Upper lobe of left lung (tissue), 6 donors: Measurements from ENCODE around the gene TRPM2. TPM values are rescaled to one million over a fixed set of nuclear protein-coding genes. Genes with fewer than 3 reads are reported as not detected.

ENCODE experiments used
- ATAC-seq, 2 donors: fragments of 200-7000 bp; cut with Tn5 transposase; one replicate each; pipeline ENCODE4 v1.9.1; 2022; ENCODE audit warnings: mild to moderate bottlenecking in 2 of 2, moderate library complexity in 2 of 2; ENCODE audit not compliant: low FRiP score in 2 of 2
- DNase-seq, 2 donors: peaks; one replicate each; pipeline ENCODE4 v3.0.0-alpha.2; 2019 to 2020
- H3K27ac ChIP-seq, 4 donors: fragments of 200-600 bp; sonication (generic); one replicate each; pipeline ENCODE4 v1.5.1; 2016 to 2019
- H3K27me3 ChIP-seq, 4 donors: fragments of 200-600 bp; sonication (generic); one replicate each; pipeline ENCODE4 v1.5.1; 2017 to 2019
- H3K36me3 ChIP-seq, 4 donors: fragments of 200-600 bp; sonication (generic); one replicate each; pipeline ENCODE4 v1.5.1; 2016 to 2019
- H3K4me1 ChIP-seq, 4 donors: fragments of 200-600 bp; sonication (generic); one replicate each; pipeline ENCODE4 v1.5.1; 2018 to 2019
- H3K4me3 ChIP-seq, 4 donors: fragments of 200-600 bp; sonication (generic); one replicate each; pipeline ENCODE4 v1.5.1; 2017 to 2019; ENCODE audit warnings: mild to moderate bottlenecking in 2 of 4, moderate library complexity in 1 of 4
- H3K9me3 ChIP-seq, 4 donors: fragments of 200-600 bp; sonication (generic); one replicate each; pipeline ENCODE4 v1.5.1; 2018 to 2019
- EP300 ChIP-seq, 4 donors: sonication (generic); formaldehyde crosslinking; IDR thresholded peaks; one replicate each; pipeline ENCODE4 v1.5.1; 2017; ENCODE audit warnings: antibody characterized with exemption in 4 of 4, control low read depth in 2 of 4
- POLR2A ChIP-seq, 4 donors: fragments of 450-650 bp; IDR thresholded peaks; one replicate each; pipeline ENCODE4 v1.5.1; 2016 to 2017; ENCODE audit warnings: antibody characterized with exemption in 4 of 4, mild to moderate bottlenecking in 2 of 4
- POLR2AphosphoS5 ChIP-seq, 2 donors: sonication (generic); formaldehyde crosslinking; IDR thresholded peaks; one replicate each; pipeline ENCODE4 v1.5.1; 2017; ENCODE audit warnings: antibody characterized with exemption in 2 of 2
- WGBS, 2 donors: methylation state at CpG; one replicate each; pipeline ENCODE4 v1.1.5; 2017 to 2018; 5-methylcytosine and 5-hydroxymethylcytosine counted together
- total RNA-seq, 6 donors: library from RNA; depleted of rRNA in 4 of 6; stranded (reverse); fragments of >200 nt in 4 of 6; gene quantifications; one replicate each; pipeline versions ENCODE4 v1.1.0 to v1.2.1, GENCODE V29; 2016 to 2021
- TF ChIP-seq, protein P1 (sequence below), 6 experiments: fragments of 450-650 bp in 4 of 6; fragments of 200-600 bp in 2 of 6; sonication (generic) in 2 of 6; IDR thresholded peaks; one replicate each; pipeline ENCODE4 v1.5.1; 2016 to 2019; ENCODE audit warnings: antibody characterized with exemption in 6 of 6
- donor health status: DM: no; HTN: no; CAD: no; lungs with moderate emphysema.
- donor health status: DM: no; HTN: yes; CAD: no; lungs with severe emphysema.

Gene TRPM2
- total RNA-seq, 6 donors from 2014 or later, result 2.2 to 37.7 (median 12.7) TPM

DNA sequence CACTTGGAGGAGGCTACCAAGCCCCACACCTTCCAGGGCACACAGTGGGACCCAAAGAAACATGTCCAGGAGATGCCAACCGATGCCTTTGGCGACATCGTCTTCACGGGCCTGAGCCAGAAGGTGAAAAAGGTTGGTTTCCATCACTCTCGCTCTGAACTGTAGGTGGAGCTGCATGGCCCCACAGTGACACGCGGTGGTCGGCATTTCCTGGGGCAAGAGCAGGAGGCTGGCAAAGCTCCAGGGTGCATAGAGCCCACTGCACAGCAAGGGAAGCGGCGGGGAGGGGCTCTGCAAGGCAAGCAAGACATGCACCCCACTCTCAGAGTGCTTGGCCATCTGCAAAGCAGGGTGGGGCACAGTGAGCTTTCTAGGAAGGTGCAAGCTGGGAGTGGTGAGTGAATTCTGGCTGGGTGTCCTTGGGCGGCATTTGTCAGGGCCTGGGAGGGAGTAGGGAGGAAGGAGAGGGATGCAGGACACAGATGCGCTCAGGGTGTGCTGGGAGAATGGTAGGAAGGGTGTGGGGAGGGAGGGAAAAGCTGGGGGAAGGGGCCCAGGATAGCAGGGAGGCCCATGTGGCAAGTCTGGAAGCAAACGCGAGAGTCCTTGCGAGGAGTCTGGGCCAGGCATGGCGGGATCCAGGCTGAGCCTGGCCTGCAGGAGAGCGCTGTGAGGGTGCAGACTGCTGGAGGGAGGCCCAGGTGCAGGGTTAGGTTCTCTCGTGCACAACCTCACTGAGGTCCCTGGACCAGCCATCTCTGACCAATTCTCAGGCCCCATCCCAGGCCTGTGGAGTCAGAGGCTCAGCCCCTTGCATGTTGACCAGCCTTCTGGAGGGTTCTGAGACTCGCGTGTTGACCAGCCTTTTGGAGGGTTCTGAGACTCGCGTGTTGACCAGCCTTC is 11.0 kb downstream of the TRPM2 start:
- no peaks in the 10 kb centered on the region for H3K36me3 ChIP-seq
- H3K27me3 ChIP-seq, result peaks cover 0 to 4% (median 0%) of the 10 kb centered on the region in 4 donors
- DNase-seq (no peak), ATAC-seq (no peak)
- no peak for TF ChIP-seq POLR2A (IDR thresholded peaks at IDR 0.05)
- TF ChIP-seq, protein P1, sequence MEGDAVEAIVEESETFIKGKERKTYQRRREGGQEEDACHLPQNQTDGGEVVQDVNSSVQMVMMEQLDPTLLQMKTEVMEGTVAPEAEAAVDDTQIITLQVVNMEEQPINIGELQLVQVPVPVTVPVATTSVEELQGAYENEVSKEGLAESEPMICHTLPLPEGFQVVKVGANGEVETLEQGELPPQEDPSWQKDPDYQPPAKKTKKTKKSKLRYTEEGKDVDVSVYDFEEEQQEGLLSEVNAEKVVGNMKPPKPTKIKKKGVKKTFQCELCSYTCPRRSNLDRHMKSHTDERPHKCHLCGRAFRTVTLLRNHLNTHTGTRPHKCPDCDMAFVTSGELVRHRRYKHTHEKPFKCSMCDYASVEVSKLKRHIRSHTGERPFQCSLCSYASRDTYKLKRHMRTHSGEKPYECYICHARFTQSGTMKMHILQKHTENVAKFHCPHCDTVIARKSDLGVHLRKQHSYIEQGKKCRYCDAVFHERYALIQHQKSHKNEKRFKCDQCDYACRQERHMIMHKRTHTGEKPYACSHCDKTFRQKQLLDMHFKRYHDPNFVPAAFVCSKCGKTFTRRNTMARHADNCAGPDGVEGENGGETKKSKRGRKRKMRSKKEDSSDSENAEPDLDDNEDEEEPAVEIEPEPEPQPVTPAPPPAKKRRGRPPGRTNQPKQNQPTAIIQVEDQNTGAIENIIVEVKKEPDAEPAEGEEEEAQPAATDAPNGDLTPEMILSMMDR (IDR thresholded peaks at IDR 0.05), result no peak
- TF ChIP-seq POLR2AphosphoS5 (IDR thresholded peaks at IDR 0.05), result no peak
- TF ChIP-seq EP300 (IDR thresholded peaks at IDR 0.05), result no peak
- peaks cover 0 to 5% (median 0%) of the 10 kb centered on the region in 4 donors for H3K9me3 ChIP-seq
- WGBS, 2 donors, result 83 to 84% methylated on average over 20 to 22 of the region's 22 CpGs
- no peak overlapping the region for H3K4me3 ChIP-seq
- H3K27ac ChIP-seq, result no peak overlapping the region
- no peaks in the 10 kb centered on the region for H3K4me1 ChIP-seq

DNA sequence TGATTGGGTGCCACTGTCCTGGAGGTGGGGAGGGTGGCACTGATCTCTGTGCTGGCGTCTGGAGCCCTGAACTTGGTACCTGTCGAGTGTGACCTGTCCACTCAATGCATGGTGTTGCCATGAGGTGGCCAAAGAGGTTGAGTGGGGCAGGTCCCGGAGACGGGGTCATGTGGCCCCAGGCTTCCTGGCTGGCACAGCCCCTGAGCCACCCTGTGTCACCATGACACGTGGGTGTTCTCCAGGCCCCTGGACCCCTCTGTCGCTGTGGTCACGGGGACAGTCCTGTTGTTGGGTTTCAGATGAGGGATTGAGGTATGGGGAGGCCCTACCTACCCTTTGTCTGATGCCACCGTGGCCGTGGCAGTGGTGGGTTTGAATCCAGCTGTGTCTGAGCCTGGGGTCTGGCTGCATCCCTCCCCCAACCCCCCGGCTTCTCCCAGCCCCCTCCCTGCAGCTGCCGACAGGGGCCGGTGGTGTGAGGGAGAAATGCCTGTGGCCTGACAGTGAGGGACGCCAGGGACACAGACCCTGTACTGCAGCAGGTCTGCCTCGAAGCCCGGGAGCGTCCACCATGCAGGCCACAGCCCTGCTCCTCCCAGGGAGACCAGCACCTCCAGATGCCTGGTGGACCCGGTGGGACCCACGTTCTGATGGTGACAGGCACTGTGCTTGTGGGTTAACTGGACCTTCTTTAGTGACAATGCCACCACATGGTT is 12.0 kb downstream of the TRPM2 start:
- Histone ChIP-seq H3K9me3 (peaks cover 0 to 5% (median 0%) of the 10 kb centered on the region in 4 donors), H3K36me3 (no peaks in the 10 kb centered on the region), H3K4me3 (no peak overlapping the region), H3K4me1 (peaks cover 0 to 7% (median 5%) of the 10 kb centered on the region in 4 donors), H3K27ac (no peak overlapping the region), H3K27me3 (peaks cover 0 to 4% (median 0%) of the 10 kb centered on the region in 4 donors)
- WGBS, 2 donors, result 86 to 87% methylated on average over 5 to 17 of the region's 18 CpGs
- DNase-seq (peak in 1 of 2 donors; percentile 43), ATAC-seq (no peak)
- TF ChIP-seq, protein P1 (IDR thresholded peaks at IDR 0.05), result no peak
- TF ChIP-seq POLR2AphosphoS5 (IDR thresholded peaks at IDR 0.05) (no peak), EP300 (IDR thresholded peaks at IDR 0.05) (no peak), POLR2A (IDR thresholded peaks at IDR 0.05) (no peak)

DNA sequence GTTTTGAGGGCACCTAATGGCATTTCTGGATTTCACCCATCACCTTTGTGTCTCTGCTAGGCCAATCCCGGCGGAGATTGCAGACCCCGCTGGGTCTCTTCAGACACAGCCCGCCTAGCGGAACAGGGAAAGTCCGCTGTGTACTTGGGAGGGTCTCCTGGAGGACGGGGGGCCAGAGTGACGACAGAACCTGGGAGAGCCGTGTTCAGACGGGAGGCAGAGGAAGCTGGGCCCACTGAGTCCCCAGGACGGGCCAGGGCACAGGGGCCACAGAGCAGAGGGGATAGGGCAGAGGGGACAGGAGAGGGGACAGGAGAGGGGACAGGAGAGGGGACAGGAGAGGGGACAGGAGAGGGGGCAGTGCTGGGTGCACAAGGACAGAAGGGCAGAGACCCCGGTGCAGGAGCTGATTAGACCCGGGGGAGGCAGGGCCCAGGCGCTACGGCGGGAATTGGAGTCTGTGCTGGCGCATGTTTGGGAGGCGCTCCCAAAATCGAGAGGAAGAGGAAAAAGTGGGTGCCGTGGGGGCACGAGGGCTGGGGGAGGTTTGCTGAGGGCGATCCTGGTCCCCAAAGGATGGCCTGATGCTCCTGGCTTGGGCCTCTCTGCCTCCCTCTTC is 12.7 kb downstream of the TRPM2 start:
- Histone ChIP-seq H3K9me3 (peaks cover 0 to 5% (median 0%) of the 10 kb centered on the region in 4 donors), H3K4me1 (peaks cover 0 to 9% (median 5%) of the 10 kb centered on the region in 4 donors), H3K27ac (no peak overlapping the region), H3K4me3 (no peak overlapping the region), H3K36me3 (no peaks in the 10 kb centered on the region), H3K27me3 (peaks cover 0 to 4% (median 0%) of the 10 kb centered on the region in 4 donors)
- WGBS, 2 donors, result 88 to 93% methylated on average over 22 of the region's 22 CpGs
- DNase-seq (no peak), ATAC-seq (no peak)
- TF ChIP-seq POLR2A (IDR thresholded peaks at IDR 0.05) (no peak), EP300 (IDR thresholded peaks at IDR 0.05) (no peak), POLR2AphosphoS5 (IDR thresholded peaks at IDR 0.05) (no peak)
- TF ChIP-seq, protein P1 (IDR thresholded peaks at IDR 0.05), result no peak

DNA sequence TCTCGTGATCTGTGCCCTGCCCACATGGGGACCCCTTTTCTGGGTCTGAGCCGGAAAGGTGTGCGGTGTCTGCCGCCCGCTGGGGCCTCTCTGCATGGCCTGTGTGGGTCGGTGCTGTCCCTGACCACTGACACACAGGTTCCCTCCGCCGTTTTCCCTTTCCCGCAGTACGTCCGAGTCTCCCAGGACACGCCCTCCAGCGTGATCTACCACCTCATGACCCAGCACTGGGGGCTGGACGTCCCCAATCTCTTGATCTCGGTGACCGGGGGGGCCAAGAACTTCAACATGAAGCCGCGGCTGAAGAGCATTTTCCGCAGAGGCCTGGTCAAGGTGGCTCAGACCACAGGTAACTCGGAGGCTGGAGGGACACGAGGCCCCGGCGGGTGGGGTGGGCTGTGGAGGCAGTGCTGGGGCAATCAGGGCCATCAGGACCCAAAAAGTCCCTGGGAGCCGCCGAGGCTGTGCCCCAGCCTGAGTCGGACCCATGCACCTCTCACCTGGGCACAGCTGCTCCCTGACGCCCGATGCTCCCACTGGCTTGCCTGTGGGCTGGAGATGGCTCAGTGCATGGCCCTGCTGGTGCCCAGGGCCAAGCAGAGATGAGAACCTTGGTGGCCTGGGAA is 13.3 kb downstream of the TRPM2 start:
- peak in 1 of 2 donors; percentile 70 for DNase-seq
- H3K36me3 ChIP-seq, result no peaks in the 10 kb centered on the region
- ATAC-seq, result no peak
- H3K4me1 ChIP-seq, result peaks cover 0 to 9% (median 5%) of the 10 kb centered on the region in 4 donors
- H3K4me3 ChIP-seq, result no peak overlapping the region
- H3K27me3 ChIP-seq, result peaks cover 0 to 4% (median 0%) of the 10 kb centered on the region in 4 donors
- 89 to 93% methylated on average over 16 to 28 of the region's 28 CpGs for WGBS, 2 donors
- no peak overlapping the region for H3K27ac ChIP-seq
- TF ChIP-seq POLR2AphosphoS5 (IDR thresholded peaks at IDR 0.05) (no peak), EP300 (IDR thresholded peaks at IDR 0.05) (no peak), POLR2A (IDR thresholded peaks at IDR 0.05) (no peak)
- TF ChIP-seq, protein P1 (IDR thresholded peaks at IDR 0.05), result no peak
- peaks cover 0 to 5% (median 0%) of the 10 kb centered on the region in 4 donors for H3K9me3 ChIP-seq
